ENCODE results near the gene TMIE. TPM values are rescaled to one million over a fixed set of nuclear protein-coding genes. Genes with fewer than 3 reads are reported as not detected.

The TMIE gene
- total and polyA plus RNA-seq, 2 of the 8 experiments (the other 6 are each of a cell fraction or from before 2014, with no cell fraction given) = 0.45 to 0.67 TPM

- TF ChIP-seq HDAC6 (IDR thresholded peaks at IDR 0.05; ENCODE audit: low read depth, low read length) (no peak), SIX5 (IDR thresholded peaks at IDR 0.05; ENCODE audit: low read depth, low read length) (no peak), GABPA (IDR thresholded peaks at IDR 0.05; ENCODE audit: borderline replicate concordance, insufficient read depth, low read length) (no peak)
- TF ChIP-seq, protein P1, sequence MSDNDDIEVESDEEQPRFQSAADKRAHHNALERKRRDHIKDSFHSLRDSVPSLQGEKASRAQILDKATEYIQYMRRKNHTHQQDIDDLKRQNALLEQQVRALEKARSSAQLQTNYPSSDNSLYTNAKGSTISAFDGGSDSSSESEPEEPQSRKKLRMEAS (IDR thresholded peaks at IDR 0.05) = no peak
Measured at GRCh38 chr3:46664971-46665762, 36.0 kb upstream of the TMIE start (continued).
